Cardiac fibroblast (primary cell): ENCODE results near the gene PRR3.

Experiments used
- DNase-seq, 2 donors: peaks; one replicate each; pipeline versions ENCODE4 v3.0.0 to v3.0.0-alpha.2; 2010; ENCODE audit warnings: low read depth in 2 of 2
- H3K4me3 ChIP-seq, 2 donors: replicated peaks in 1 of 2; 1 replicate in 1 of 2; 2 replicates in 1 of 2; pipeline ENCODE4 v1.5.1; 2011; ENCODE audit warnings: low read depth in 2 of 2, low read length in 2 of 2, mild to moderate bottlenecking in 2 of 2, moderate library complexity in 1 of 2
- TF ChIP-seq, protein P1 (sequence below): IDR thresholded peaks from one replicate; pipeline ENCODE4 v1.5.1; 2011; ENCODE audit warnings: low read depth, mild to moderate bottlenecking, low read length, inconsistent platforms

The PRR3 gene

DNA sequence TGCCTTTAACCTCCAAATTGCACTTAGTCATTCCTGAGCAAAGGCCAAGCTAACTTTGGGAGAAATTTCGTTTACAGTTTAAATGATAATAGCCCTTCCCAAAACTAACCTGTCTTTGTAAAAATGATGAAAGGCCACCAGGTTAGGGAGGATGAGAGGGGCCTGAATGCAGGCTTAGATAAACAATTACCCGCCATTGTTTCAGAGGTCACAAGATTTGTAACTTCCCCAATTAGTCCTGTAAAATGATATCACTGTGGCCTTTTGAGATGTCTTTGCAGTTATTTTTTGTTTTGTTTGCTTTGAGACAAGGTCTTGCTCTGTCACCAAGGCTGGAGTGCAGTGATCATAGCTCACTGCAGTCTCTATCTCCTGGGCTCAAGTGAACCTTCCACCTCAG, 27.1 kb upstream of the PRR3 start:
- no peak overlapping the region for H3K4me3 ChIP-seq
- DNase-seq, result no peak
- TF ChIP-seq, protein P1, sequence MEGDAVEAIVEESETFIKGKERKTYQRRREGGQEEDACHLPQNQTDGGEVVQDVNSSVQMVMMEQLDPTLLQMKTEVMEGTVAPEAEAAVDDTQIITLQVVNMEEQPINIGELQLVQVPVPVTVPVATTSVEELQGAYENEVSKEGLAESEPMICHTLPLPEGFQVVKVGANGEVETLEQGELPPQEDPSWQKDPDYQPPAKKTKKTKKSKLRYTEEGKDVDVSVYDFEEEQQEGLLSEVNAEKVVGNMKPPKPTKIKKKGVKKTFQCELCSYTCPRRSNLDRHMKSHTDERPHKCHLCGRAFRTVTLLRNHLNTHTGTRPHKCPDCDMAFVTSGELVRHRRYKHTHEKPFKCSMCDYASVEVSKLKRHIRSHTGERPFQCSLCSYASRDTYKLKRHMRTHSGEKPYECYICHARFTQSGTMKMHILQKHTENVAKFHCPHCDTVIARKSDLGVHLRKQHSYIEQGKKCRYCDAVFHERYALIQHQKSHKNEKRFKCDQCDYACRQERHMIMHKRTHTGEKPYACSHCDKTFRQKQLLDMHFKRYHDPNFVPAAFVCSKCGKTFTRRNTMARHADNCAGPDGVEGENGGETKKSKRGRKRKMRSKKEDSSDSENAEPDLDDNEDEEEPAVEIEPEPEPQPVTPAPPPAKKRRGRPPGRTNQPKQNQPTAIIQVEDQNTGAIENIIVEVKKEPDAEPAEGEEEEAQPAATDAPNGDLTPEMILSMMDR, result no peak

DNA sequence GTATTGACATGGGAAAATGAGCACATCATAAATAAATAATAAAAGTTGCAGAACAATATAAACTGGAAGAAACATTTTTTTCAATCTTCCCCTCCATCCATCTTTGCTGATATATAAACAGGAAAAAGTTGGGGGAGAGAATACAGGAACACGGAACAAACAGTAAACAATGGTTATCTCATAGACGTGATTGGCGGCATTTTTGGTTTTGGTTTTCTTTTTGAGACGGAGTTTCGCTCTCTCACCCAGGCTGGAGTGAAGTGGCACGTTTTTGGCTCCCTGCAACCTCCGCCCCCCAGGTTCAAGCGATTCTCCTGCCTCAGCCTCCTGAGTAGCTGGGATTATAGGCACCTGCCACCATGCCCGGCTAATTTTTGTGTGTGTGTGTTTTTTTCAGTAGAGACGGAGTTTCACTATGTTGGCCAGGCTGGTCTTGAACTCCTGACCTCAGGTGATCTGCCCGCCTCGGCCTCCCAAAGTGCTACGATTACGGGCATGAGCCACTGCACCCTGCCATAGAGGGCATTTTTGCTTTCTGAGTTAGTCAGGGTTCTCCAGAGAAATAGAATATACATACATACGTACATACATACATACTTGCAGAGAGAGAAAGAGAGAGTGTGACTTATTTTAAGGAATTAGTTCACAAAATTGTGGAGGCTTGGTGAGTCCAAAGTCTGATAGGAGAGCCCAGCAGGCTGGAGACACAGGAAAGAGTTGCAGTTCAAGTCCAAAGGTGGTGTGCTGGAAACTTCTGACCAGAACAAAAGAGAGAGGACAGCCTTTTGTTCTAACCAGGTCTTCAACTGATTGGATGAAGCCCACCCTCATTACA, 23.4 kb upstream of the PRR3 start:
- TF ChIP-seq, protein P1, result no peak
- no peak overlapping the region for H3K4me3 ChIP-seq

DNA sequence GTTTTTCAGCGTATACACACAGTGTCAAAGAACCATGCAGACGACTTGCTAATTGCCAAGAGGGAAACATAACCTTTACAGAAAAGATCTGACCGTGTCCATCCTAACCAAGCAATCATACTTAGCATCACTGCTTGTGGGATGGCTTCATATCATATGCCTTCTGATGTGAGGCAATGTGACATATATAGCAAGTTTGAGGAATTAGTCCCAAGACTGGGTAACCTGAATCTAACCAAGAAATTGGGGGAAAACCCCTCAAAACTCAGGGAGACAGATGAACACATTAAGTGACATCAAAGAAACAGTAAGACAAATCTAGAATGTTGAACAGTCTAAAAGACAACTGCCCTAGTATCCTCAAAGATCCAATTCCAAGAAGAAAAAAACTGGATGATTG, 19.2 kb upstream of the PRR3 start:
- H3K4me3 ChIP-seq, result no peak overlapping the region
- TF ChIP-seq, protein P1, result no peak
- no peak for DNase-seq

More for the DNA sequence above, 23.4 kb upstream of the PRR3 start:
- DNase-seq, result no peak

DNA sequence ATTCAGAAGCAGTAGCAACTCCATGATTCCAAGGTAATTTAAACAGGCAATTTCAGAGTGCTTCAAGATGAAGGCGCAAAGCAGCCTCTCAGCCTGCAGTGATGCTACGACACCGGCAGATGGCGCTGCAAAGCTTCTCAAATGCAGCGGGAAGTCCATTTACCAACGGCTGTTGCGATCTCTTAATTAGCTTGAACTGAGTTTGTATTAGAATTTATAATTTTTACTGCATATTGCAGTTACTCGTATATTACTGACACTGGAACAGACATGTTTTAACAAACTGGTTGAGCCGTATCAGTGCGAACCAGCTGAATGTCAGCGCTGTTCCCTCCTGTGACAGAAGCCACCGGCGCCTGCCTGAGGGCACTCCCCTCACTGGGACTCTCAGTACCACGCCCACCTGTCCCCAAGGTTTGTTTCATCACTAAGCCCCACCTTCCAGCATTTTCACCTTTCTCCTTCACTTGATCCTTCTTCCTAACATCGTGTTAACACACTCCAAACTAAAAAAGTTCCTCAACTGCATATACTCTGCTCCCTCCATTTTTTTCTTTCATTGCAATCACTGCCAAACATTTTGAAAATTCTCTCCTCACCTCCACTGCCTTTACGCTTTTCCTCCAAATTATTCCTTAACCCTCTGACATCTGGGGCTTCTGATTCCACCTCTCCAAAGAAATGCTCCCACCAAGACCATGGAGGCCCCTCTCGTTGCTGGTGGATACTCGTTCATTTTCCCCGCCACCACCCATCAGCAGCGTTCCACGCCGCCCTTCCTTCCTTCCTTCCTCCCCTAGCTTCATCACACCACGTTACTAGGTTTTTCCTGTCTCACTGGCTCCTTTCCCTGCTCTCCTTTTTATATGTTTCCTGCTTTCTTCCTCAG, 15.3 kb upstream of the PRR3 start:
- peak; percentile 92 to 94 for DNase-seq
- TF ChIP-seq, protein P1, result peak; percentile 97
- H3K4me3 ChIP-seq, result peak overlapping the region in 1 of 2 donors; percentile 24

DNA sequence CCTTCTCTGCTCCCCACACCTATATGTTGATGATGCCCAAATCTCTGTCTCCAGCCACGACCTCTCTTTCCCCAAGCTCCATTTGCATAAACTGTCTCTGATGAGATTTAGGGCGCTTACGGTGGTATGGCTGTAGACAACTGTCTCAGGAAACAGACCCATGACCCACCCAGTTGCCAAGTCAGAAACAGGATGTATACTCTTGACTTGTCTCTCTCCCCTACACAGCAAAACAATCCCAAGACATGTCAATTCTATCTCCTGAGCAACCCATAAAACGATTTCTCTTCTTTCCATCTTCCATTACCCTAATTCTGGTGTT, 14.7 kb upstream of the PRR3 start:
- DNase-seq, result no peak
- TF ChIP-seq, protein P1, result no peak
- no peak overlapping the region for H3K4me3 ChIP-seq

DNA sequence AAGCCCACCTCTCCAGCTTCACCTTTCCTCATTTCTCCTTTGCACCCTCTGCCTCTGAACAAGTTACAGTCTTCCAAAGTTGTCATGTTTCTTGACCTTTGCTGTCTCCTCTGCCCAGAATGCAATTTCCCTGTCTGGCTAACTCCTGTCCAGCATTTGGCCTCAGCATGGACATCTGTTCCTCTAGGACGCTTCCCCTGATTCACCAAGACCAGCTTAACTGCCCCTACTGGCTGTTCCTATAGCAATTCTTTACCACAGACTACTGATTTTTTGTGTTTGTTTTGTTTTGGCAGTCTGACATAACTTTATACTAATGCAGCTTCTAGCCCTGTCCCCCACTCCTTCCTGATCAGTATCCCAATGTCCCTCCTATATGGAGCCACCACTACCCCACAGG, 14.2 kb upstream of the PRR3 start:
- no peak overlapping the region for H3K4me3 ChIP-seq
- TF ChIP-seq, protein P1, result no peak
- DNase-seq, result peak in 1 of 2 donors; percentile 28
